GM23338 (cell line): Measurements from ENCODE around the gene NFIB. TPM values are rescaled to one million over a fixed set of nuclear protein-coding genes. Genes with fewer than 3 reads are reported as not detected.

ENCODE experiments used
- ATAC-seq: fragments of 200-7000 bp; cut with Tn5 transposase; 3 replicates; pipeline ENCODE4 v1.9.1; 2020
- DNase-seq: peaks from one replicate; pipeline ENCODE4 v3.0.0-alpha.2; 2015; ENCODE audit warnings: low spot score
- H2AFZ ChIP-seq: fragments of 200-600 bp; sonication (generic); 2 replicates; pipeline ENCODE4 v1.8.0; 2016; ENCODE audit warnings: antibody characterized with exemption, mild to moderate bottlenecking, moderate library complexity
- H3F3A ChIP-seq: fragments of 200-600 bp; sonication (generic); replicated peaks from 2 replicates; pipeline ENCODE4 v1.8.0; 2017; ENCODE audit warnings: antibody characterized with exemption, mixed run types, low read depth
- H3K27ac ChIP-seq: fragments of 200-600 bp; sonication (generic); 2 replicates; pipeline ENCODE4 v1.6.1; 2016; ENCODE audit warnings: low read depth
- H3K27me3 ChIP-seq: fragments of 200-600 bp; sonication (generic); 2 replicates; pipeline ENCODE4 v1.8.0; 2016; ENCODE audit warnings: mild to moderate bottlenecking, mixed run types, moderate library complexity; ENCODE audit not compliant: insufficient read depth
- H3K36me3 ChIP-seq: fragments of 200-600 bp; sonication (generic); 2 replicates; pipeline ENCODE4 v1.8.0; 2016; ENCODE audit warnings: mild to moderate bottlenecking; ENCODE audit not compliant: insufficient read depth
- H3K4me1 ChIP-seq: fragments of 200-600 bp; sonication (generic); 2 replicates; pipeline ENCODE4 v1.8.0; 2016; ENCODE audit warnings: mild to moderate bottlenecking, moderate library complexity; ENCODE audit not compliant: insufficient read depth
- H3K4me2 ChIP-seq: fragments of 200-600 bp; sonication (generic); 2 replicates; pipeline ENCODE4 v1.7.1; 2017; ENCODE audit warnings: mixed run types
- H3K4me3 ChIP-seq: fragments of 200-600 bp; sonication (generic); 2 replicates; pipeline ENCODE4 v1.6.1; 2016; ENCODE audit warnings: mixed run types
- H3K79me2 ChIP-seq: fragments of 200-600 bp; sonication (generic); replicated peaks from 2 replicates; pipeline ENCODE4 v1.8.0; 2017; ENCODE audit warnings: mild to moderate bottlenecking; ENCODE audit not compliant: insufficient read depth
- H3K9me2 ChIP-seq: fragments of 200-600 bp; sonication (generic); 2 replicates; pipeline ENCODE4 v1.8.0; 2017; ENCODE audit not compliant: insufficient read depth
- H4K20me1 ChIP-seq: fragments of 200-600 bp; sonication (generic); replicated peaks from 2 replicates; pipeline ENCODE4 v1.8.0; 2017; ENCODE audit warnings: mild to moderate bottlenecking; ENCODE audit not compliant: insufficient read depth
- H3K27ac Mint-ChIP-seq: 2 replicates; pipeline ENCODE4 v1.8.0; 2020; ENCODE audit warnings: inconsistent platforms, mild to moderate bottlenecking, moderate library complexity, mixed read lengths
- H3K27me3 Mint-ChIP-seq: 3 replicates; pipeline ENCODE4 v1.8.0; 2022; ENCODE audit warnings: low read depth, mild to moderate bottlenecking, moderate library complexity, mixed read lengths, inconsistent platforms; ENCODE audit not compliant: insufficient read depth, poor library complexity
- H3K36me3 Mint-ChIP-seq: 3 replicates; pipeline ENCODE4 v1.8.0; 2021; ENCODE audit warnings: low read depth, mild to moderate bottlenecking, inconsistent platforms, moderate library complexity, mixed read lengths
- H3K4me1 Mint-ChIP-seq: 3 replicates; pipeline ENCODE4 v1.8.0; 2020; ENCODE audit warnings: mild to moderate bottlenecking, inconsistent platforms, mixed read lengths
- H3K4me3 Mint-ChIP-seq: 3 replicates; pipeline ENCODE4 v1.8.0; 2021; ENCODE audit warnings: moderate library complexity, mild to moderate bottlenecking, inconsistent platforms, mixed read lengths
- H3K9me3 Mint-ChIP-seq: 3 replicates; pipeline ENCODE4 v1.8.0; 2020; ENCODE audit warnings: moderate library complexity, mild to moderate bottlenecking, inconsistent platforms, mixed read lengths
- CREB1 ChIP-seq: fragments of 250-450 bp; sonication (Bioruptor Pico); IDR thresholded peaks from 2 replicates; pipeline ENCODE4 v1.5.0; 2020; ENCODE audit warnings: low read depth, mild to moderate bottlenecking, moderate library complexity
- ETS1 ChIP-seq: IDR thresholded peaks from 2 replicates; pipeline ENCODE4 v1.6.1; 2016; ENCODE audit warnings: antibody characterized with exemption
- EZH2 ChIP-seq: fragments of 200-600 bp; sonication (generic); IDR thresholded peaks from one replicate; pipeline ENCODE4 v1.8.0; 2017; ENCODE audit warnings: antibody characterized with exemption, mild to moderate bottlenecking, low read depth; ENCODE audit not compliant: unreplicated experiment
- EZH2phosphoT487 ChIP-seq: fragments of 200-600 bp; sonication (generic); IDR thresholded peaks from one replicate; pipeline ENCODE4 v1.8.1; 2018; ENCODE audit warnings: antibody characterized with exemption; ENCODE audit not compliant: unreplicated experiment
- JUNB ChIP-seq: IDR thresholded peaks from one replicate; pipeline ENCODE4 v1.6.1; 2016; ENCODE audit warnings: antibody characterized with exemption; ENCODE audit not compliant: unreplicated experiment
- NANOG ChIP-seq: IDR thresholded peaks from 2 replicates; pipeline ENCODE4 v1.6.1; 2016; ENCODE audit warnings: antibody characterized with exemption, borderline replicate concordance
- POLR2AphosphoS5 ChIP-seq: IDR thresholded peaks from 2 replicates; pipeline ENCODE4 v1.6.1; 2016; ENCODE audit warnings: antibody characterized with exemption, low read depth
- STAT1 ChIP-seq: IDR thresholded peaks from one replicate; pipeline ENCODE4 v1.6.1; 2016; ENCODE audit warnings: antibody characterized with exemption; ENCODE audit not compliant: unreplicated experiment
- ZNF114 ChIP-seq: fragments of 250-450 bp; sonication (Bioruptor Pico); IDR thresholded peaks from 2 replicates; pipeline ENCODE4 v1.5.0; 2020; ENCODE audit warnings: mild to moderate bottlenecking, moderate library complexity
- ZNF331 ChIP-seq: fragments of 250-450 bp; sonication (Bioruptor Pico); IDR thresholded peaks from 2 replicates; pipeline ENCODE4 v1.5.0; 2020; ENCODE audit warnings: low read depth, mild to moderate bottlenecking, moderate library complexity
- ZNF462 ChIP-seq: fragments of 250-450 bp; sonication (Bioruptor Pico); IDR thresholded peaks from 2 replicates; pipeline ENCODE4 v1.5.0; 2020; ENCODE audit warnings: mild to moderate bottlenecking, moderate library complexity
- polyA plus RNA-seq: library from polyadenylated mRNA; unstranded; fragments of >200 nt; fragmentation: Nextera tagmentation; extraction: Ambion mirVana; gene quantifications from 2 replicates; pipeline ENCODE4 v1.2.1, GENCODE V29; 2016
- total RNA-seq: library from RNA; depleted of rRNA; stranded (reverse); fragments of >200 nt; shearing (Covaris generic); gene quantifications from 2 replicates; pipeline ENCODE4 v1.2.3, GENCODE V29; 2014
- TF ChIP-seq, protein P1 (sequence below): IDR thresholded peaks from one replicate; pipeline ENCODE4 v1.6.1; 2018; ENCODE audit warnings: antibody characterized with exemption; ENCODE audit not compliant: unreplicated experiment
- TF ChIP-seq, protein P2 (sequence below), 2 experiments: fragments of 200-600 bp in 1 of 2; sonication (generic) in 1 of 2; conservative IDR thresholded peaks; 2 replicates each; pipeline versions ENCODE4 v1.5.1 to v1.6.1; 2016 to 2017; ENCODE audit warnings: antibody characterized with exemption in 2 of 2, low read depth in 2 of 2, mild to moderate bottlenecking in 2 of 2, moderate library complexity in 1 of 2

Gene NFIB
- total and polyA plus RNA-seq, 2 experiments from 2014 or later: 3.9 to 4.7 TPM

- Mint-ChIP-seq H3K4me1 (no peaks in the 10 kb centered on the region; the same call in 2 of the 3 replicates), H3K9me3 (no peaks in the 10 kb centered on the region), H3K36me3 (no peaks in the 10 kb centered on the region), H3K27me3 (no peaks in the 10 kb centered on the region), H3K4me3 (no peak overlapping the region), H3K27ac (no peak overlapping the region)
- no peaks in the 10 kb centered on the region for H3K9me2 ChIP-seq
- H3K27me3 ChIP-seq: no peaks in the 10 kb centered on the region
- H3K4me1 ChIP-seq: no peaks in the 10 kb centered on the region
- H3F3A ChIP-seq: no peaks in the 10 kb centered on the region
- no peak for TF ChIP-seq ZNF331
- TF ChIP-seq STAT1: no peak
- TF ChIP-seq ETS1: no peak
- TF ChIP-seq EZH2: no peak
- TF ChIP-seq ZNF114: no peak
- no peak for TF ChIP-seq JUNB
- no peak for TF ChIP-seq ZNF462 (CRISPR knock-in tag)
- TF ChIP-seq NANOG: no peak
- TF ChIP-seq, protein P1, sequence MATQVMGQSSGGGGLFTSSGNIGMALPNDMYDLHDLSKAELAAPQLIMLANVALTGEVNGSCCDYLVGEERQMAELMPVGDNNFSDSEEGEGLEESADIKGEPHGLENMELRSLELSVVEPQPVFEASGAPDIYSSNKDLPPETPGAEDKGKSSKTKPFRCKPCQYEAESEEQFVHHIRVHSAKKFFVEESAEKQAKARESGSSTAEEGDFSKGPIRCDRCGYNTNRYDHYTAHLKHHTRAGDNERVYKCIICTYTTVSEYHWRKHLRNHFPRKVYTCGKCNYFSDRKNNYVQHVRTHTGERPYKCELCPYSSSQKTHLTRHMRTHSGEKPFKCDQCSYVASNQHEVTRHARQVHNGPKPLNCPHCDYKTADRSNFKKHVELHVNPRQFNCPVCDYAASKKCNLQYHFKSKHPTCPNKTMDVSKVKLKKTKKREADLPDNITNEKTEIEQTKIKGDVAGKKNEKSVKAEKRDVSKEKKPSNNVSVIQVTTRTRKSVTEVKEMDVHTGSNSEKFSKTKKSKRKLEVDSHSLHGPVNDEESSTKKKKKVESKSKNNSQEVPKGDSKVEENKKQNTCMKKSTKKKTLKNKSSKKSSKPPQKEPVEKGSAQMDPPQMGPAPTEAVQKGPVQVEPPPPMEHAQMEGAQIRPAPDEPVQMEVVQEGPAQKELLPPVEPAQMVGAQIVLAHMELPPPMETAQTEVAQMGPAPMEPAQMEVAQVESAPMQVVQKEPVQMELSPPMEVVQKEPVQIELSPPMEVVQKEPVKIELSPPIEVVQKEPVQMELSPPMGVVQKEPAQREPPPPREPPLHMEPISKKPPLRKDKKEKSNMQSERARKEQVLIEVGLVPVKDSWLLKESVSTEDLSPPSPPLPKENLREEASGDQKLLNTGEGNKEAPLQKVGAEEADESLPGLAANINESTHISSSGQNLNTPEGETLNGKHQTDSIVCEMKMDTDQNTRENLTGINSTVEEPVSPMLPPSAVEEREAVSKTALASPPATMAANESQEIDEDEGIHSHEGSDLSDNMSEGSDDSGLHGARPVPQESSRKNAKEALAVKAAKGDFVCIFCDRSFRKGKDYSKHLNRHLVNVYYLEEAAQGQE: no peak
- TF ChIP-seq POLR2AphosphoS5: no peak
- TF ChIP-seq, protein P2, sequence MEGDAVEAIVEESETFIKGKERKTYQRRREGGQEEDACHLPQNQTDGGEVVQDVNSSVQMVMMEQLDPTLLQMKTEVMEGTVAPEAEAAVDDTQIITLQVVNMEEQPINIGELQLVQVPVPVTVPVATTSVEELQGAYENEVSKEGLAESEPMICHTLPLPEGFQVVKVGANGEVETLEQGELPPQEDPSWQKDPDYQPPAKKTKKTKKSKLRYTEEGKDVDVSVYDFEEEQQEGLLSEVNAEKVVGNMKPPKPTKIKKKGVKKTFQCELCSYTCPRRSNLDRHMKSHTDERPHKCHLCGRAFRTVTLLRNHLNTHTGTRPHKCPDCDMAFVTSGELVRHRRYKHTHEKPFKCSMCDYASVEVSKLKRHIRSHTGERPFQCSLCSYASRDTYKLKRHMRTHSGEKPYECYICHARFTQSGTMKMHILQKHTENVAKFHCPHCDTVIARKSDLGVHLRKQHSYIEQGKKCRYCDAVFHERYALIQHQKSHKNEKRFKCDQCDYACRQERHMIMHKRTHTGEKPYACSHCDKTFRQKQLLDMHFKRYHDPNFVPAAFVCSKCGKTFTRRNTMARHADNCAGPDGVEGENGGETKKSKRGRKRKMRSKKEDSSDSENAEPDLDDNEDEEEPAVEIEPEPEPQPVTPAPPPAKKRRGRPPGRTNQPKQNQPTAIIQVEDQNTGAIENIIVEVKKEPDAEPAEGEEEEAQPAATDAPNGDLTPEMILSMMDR (conservative IDR thresholded peaks at IDR 0.05; ENCODE audit: low read depth in 2 of 2): no peak
- no peak for TF ChIP-seq CREB1 (CRISPR knock-in tag)
- no peak for TF ChIP-seq EZH2phosphoT487
- no peaks in the 10 kb centered on the region for H3K36me3 ChIP-seq
- no peak overlapping the region for H3K4me3 ChIP-seq
- no peak overlapping the region for H2AFZ ChIP-seq
- H3K27ac ChIP-seq: no peak overlapping the region
- no peaks in the 10 kb centered on the region for H3K79me2 ChIP-seq
- no peak overlapping the region for H3K4me2 ChIP-seq
- no peak for ATAC-seq
- no peaks in the 10 kb centered on the region for H4K20me1 ChIP-seq
- no peak for DNase-seq
These were observed 169.7 kb downstream of the NFIB start for GRCh38 chr9:14144215-14144614.
